CD4-positive, alpha-beta T cell treated with Interleukin-1 beta for 1 hour (primary cell): ENCODE results near the gene MRPL9.

Source experiments
- DNase-seq, 2 donors: peaks; one replicate each; pipeline ENCODE4 v3.0.0-alpha.2; 2020 to 2022

Gene MRPL9

DNA sequence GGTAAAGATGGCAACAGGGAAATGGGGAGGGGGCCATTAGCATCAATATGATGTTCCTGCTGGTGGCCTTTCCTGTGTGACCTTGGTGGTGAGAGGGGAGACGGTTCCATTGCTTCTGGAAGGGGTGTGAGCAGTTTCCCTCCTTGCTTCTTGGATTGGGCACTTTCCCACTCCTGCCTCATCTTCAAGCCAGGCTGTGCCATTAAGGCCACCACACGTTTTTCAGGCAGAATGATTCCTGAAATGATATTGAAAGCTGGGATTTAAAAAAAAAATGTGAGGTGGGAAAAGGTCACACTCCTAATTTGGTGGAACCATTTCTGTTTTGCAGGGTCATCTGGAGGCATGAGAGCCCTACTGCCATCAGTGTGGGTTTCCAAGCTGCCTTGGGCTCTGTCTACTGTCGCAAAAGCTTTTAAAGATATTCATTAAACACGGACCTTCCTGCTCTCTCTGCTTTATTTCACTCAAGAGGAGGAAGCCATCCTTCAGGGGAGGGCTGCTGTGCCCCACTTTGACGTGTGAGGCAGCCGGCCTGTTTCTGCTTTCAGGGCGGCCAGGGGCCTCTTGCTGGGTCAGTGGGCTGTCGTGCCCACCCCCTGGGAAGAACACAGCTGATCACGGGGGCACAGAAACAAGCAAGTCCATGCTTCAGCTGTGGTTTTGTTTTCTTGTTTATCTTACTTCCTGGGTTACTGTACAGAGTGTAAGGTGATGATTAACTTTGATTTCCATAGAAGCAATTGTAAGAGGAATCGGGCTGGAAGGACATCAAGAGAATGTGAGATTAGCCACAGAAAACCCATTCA, 33.9 kb downstream of the MRPL9 start:
- DNase-seq: no peak

DNA sequence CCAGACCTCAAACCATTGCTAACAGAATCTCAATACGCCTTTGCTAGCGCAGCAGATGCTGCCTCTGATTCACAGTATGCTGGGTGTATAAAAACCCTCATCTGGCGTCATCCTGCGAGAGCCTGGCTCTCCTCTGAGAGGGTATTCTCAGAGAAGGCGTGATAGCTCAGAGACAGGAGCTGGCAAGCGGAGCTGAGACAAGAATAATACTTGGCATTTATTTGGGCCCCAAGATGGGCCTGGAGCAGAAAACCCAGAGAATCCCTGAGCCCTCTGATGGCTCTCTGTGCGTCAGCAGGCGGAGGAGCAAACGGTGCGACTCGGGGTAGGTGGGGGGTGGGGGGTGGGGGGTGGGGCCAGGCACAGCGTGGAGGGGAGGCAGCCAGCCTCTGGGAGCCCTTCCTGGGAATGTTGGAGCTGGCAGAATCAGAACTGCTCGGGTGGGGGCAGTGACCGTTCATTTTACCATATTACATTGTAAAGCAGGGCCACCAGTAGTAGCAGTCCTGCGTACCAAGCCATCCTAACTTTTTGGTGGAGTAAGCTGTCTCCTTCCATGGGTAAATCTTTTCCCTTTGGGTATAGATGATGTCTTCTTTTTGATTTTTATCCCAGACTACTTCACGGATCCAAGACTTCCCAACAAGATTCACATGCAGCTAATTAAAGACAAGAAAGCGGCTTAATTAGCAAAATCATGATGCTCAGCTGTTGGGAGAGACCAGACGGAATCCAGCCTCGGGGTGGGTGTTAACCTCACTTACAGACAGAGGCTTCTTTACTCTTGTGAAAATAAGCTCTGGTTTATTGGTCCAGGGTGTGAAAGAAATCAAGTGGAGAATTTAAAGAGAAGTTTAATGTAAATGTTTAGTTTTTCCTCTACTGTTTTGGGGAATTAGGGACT, 34.9 kb downstream of the MRPL9 start:
- no peak for DNase-seq

DNA sequence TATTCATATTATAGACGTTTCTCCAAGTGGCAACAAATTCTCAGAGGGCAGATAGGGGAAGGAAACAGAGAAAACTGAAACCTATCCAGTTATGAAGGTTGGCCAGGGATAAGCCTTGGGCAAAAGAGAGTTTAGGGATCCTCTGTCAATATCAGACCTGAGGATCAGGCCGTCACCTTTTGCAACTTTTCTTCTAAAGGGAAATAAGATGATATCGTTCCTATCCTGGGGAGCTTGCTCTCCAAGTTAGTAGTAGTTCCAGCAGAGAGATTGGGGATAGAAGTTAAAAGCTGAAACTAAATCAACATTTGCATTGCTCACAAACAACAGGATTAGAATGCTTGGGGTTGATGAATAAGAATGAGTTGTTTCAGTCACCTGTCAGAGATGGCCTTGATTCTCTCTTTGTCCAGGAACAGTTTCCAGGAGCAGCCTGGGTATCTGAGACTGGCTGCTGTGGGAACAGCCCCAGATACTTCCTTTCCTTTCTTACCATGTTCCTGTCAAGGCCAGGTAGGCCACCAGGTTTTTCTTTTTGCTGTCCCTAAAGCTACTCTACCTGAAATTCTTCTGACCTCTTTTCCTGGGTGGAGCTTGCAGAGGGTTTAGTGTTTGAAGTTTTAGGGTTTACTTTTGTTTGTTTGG, 39.4 kb downstream of the MRPL9 start:
- DNase-seq: no peak

DNA sequence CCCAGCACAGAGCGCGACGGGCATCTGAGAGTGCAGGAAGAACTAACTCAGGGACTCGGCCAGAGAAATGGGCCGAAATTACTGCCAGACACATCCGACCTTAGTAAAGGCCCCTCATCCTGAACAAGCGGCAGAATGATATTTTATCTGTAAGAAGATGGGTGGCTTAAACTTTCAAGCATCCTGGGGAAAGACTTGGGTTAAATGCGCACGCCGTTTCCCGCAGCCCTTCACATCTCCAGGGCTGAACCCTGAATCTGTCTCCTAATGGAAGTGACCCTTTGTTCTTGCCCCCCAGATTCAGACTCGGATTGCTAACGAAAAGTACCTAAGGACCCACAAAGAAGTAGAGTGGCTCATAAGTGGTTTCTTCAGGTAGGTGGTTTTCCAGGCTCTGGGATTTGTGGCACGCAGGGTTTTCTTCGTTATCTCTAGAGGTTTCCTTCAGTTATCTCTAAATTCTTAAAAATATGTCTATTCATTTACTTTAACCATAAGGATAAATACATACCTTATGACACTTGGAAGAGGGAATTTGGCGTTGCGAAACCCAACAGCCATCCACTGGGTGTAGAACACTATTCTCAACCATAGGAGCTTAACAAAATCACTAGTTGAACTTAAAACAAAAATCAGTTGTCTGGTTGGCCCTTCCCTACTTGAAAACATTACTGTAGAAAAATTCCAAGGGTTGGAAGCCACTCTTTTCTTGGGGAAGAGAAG, 41.3 kb downstream of the MRPL9 start:
- DNase-seq: no peak

DNA sequence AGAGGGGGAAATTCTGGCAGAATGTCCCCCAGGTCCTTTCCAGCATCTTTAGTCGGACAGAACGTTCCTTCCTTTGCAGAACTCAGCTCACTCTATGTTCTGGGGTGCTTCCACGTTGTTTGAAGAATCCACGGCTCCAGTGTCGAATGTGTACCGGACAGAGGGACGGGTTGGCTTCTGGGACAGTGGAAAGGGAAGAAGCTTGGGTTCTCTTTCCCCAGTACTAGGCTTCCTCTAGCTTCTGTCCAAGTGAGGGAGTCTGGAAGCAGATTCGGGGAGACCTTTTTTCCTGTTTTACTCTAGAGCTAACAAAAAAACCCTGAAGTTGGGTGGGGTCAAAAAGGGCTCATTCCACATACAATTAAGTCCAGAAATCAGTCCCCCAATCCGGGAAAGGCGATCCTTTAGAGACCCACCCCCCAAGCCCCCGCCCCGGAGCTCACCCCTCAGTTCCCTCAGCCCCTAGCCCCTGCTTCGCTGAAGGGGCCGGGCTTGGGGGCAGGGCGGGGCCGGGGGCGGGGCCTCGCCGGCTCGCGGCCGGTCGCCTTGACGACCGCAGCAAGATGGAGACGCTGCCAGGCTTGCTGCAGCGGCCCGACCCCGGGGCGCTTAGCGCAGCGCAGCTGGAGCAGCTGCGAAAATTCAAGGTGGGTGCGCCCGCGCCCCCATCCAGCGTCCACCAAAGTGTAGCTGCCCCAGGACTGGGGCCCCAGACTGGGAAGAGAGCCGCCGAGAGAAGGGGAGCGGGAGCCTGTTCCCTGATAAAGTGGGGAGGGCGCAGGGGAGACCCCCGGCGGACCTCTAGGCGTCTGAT, 42.1 kb downstream of the MRPL9 start, which contains the start of gene RIIAD1:
Gene RIIAD1, plus strand, starts transcription at position 549 of the 814 bp plus-strand sequence. Its CDS starts 15 bp downstream, at position 564.
- peak; percentile 54 to 58 for DNase-seq

DNA sequence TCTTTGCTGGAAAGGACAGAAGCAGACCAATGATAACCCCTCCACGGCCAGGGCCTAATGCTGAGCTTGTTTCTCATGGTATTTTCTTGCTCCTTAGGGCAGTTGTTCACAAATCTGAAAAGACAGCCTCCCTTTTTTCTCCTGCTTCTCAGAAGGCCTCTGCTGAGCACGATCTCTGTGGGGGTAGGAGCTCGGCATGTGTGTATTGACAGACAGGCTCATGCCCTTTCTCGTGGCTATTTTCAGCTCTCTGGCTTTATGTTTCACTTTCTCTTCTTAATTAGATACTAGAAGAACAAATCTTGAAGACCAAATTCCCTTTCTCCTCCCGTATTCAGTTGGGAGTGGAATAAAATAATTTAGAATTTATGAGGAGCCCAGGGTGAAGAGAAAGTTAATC, 42.7 kb downstream of the MRPL9 start:
- no peak for DNase-seq

DNA sequence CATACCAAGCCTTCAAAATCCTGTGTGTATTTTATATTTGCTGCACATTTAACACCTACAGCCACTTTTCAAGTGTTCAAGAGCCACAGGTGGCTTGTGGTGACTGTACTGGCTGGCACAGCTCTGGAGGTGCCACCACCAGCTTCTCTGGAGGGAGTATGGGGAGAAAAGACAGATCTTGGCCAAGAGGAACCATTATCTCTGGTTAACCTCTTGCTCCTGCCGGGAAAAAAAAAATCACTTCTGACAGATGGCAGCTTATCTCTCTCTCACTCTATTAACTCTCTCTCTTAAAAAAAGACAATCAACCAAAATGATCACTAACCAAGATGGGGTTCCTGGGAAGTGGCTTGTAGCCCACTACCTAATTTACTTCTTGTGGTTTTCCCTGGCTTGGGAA, 43.2 kb downstream of the MRPL9 start:
- no peak for DNase-seq

DNA sequence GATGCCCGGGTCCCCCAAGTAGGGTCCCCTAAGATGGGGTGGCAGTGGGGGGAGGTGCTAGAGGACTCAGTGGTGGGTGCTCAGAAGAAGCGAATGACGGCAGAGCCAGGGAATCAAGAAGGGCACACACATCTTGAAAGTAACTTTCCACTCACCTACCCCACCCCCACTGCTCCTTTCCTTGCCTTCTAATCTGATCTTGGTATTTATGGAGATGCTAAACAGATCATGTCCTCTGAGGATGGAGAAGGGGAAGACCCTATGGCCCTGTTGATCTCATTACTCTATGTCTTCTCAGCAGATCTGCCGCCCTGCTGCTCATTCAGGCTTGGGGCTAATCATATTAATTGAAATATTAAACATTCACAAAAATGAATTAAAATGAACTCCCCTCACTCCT, 44.6 kb downstream of the MRPL9 start:
- no peak for DNase-seq

DNA sequence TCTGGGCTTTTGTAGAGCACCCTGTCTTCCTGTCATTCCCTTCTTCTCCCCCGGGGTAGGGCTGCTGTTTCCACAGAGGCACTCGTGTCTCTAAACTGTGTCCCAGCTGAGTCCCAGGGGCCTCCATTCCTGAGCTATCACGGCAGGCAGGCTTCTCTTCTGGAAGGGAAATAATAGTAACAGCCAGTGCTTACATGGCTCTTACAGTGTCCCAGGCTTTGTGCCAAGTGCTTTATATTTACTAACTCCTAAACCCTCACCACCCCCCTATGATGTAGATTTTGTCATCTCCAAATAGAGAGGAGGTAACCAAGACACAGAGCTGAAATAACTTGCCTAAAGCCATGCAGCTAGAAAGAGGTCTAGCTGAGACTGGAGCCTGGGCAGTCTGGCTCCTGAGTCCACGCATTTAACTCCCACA, 45.3 kb downstream of the MRPL9 start:
- no peak for DNase-seq

DNA sequence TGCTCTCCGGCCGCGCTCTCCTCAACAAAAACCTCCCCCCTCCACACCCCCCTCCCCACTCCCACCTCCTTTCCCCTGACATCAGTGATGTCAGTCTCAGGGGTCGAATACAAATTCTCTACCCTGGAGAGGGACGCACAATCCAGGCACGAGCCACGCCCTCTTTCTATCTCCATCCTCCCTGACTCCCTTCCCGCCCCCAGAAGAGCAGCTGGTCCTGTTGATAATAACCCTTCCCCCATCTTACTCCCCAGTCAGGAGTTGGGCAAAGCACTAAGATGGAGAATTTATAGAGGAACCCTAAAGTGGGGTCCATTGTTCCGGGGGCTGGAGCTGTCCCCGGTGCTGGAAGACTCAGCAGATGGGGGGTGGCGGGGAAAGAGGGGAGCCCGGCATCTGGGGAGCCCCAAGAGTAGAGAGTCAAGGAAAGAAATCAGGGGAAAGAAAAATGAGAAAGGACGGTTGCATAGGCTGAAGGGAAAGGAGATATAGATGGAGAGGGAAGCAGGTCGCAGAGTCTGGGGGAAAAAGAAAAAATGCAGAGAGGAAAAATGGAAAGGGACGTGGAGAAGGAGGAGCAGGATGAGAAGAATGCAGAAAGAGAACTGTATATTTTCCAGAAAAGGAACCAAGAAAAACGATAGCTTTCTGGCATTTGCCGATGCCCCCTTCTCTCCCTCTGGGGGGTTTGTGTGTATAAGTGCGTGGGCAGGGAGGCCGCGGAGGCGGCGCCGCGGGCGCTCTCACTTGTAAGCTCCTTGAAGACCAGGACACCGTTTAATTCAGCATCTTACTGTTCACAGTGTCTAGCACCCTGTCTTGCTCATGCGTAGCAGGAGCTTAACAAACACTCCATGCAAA, 46.3 kb downstream of the MRPL9 start, which contains the start of gene CELF3:
Gene CELF3, minus strand, starts transcription at position 33 of the 861 bp plus-strand sequence. CDS start 783 bp downstream, outside the sequence.
- peak; percentile 6 to 25 for DNase-seq

DNA sequence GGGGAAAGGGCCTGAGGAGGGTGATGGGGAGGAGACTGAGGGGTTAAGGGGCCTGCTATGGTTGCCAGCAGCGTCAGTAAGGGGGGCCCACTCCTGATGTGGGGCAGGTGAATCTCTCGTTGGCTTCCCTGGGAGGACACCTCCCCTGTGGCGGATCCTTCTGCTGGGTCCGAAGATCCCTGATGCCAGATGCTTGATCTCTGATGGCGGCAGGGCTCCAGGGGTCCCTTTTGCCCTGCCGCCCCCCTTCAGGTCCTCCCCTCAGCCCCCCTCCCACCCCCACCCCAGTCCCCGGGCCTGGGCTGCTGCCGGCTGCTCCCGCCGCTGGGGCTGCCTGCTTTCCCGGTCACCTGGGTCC, 46.9 kb downstream of the MRPL9 start:
- DNase-seq: no peak

DNA sequence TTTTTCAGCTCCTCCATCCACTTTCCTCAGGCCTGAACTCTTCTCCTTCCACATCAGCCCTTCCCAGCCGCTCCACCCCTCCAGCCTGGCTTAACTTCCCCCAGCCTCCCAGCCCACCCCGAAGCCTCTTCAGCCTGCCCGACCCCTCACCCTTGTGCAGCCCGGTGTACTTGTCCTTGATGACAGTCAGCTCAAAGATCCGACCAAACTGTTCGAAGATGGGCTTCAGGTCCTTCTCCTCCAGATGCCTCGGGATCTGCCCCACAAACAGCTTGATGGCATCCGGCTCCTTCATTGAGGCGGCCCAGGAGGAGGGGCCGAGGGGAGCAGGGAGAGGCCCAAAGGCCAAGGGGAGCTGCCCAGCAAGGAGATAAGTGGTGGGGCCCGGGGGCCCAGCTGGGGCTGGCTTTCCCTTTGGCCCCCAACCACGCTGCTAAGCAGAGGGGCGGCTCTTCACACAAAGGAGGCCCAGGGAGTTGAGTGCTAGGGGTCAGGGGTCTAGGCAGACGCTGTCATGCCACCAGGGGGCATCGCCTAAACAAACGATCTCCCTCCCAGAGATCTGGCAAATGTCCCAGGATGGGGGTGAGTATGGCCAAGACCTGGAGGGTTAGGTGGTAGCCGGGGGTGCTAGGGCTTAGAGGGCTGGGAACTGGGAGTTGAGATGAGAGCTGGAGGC, 47.4 kb downstream of the MRPL9 start:
- DNase-seq: no peak

DNA sequence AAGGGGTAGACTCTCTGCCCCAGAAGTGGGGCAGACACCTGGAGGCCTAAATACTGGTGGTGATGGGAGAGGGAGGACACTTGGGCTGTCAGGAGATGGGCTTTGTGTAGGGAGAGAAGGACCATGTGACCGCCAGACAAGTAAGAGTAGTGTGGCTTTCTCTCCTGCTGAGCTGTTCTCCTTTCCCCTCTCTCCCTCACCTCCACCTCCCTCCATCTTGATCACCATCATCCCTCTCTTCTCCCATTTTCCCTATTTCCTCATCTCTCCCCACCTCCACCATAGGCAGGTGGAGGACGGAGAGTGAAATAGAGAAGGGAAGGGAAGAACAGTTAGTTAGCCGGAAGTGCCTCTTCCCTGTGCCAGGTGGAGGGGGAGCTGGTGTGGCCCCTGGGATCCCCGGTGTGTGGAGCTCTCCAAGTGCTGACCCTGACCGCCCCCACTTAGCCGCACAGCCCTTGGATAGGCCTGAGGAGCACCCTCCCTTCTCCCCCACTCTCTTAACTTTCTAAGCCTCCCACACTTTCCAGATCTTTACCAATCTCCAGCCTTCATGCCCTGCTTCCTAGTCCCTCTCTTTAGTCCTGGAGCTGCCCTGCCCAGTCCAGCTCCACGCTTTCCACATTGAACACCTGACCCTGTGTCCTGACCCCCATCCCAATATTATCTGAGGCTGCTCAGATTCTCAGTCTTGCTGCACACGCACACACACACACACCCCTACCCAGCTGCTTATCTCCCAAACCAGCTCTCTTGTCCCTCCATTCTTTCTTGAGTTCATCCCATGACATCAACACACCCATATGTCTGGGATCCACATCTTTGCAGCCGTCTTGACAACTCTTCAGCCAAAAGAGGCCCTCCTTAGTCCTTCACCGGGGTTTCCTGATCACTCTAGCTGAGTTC, 48.2 kb downstream of the MRPL9 start:
- DNase-seq: no peak

DNA sequence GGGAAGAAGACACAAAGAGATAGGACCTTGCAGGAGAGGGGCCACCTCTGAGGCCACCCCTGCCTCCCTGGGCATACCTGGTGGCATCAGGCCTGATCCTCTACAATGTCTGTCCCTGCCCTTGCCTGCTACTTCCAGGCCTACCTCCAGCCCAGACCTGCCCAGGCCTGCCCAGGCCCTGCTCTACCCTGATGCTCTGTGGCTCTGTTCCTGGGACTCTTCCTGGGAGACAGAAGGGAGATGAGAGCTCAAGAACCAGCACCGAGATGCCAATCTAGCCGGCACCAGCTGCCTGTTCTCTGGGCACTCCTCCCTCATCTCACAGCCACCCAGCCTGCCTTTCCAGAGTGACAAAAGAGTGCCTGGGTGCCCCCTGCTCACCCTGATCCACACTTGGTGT, 49.4 kb downstream of the MRPL9 start:
- no peak for DNase-seq

DNA sequence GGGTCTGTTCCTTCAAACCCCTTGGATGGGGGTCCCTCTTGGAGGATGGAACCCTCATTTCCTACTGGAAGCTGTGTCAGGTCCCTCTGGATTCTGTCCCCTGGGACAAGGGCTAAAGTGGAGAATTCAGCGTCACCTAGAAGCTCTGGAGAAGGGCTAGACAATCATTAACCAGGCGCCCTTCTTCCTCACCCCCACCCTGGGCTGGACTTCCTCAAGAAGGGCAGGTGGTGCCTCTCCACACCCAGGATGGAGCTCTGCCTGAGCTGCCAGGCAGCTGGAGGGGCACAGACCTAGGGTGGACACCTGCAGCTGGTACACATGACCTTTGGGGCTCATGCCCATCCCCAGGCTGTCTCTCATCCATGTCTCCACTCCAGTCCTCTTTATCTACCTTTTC, 50.3 kb downstream of the MRPL9 start:
- no peak for DNase-seq

DNA sequence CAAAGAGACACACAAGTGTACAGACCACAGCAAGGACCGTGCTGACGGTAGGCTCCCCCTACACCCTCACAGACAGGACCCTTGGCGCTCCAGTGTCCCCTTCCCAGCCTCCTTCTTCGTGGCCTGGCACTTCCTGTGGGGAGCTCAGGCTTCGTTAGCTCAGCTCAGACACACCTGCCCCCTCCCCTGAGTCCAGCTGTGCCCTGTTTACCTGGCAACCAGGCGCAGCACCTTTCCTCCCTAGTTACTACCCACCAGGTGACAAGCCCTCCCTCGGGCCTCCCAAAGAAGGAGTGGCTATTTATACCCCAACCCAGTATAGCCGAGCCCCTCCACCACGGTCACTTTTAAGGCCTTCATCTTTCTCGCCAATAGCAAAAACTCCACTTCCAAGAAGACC, 51.3 kb downstream of the MRPL9 start:
- DNase-seq: no peak

DNA sequence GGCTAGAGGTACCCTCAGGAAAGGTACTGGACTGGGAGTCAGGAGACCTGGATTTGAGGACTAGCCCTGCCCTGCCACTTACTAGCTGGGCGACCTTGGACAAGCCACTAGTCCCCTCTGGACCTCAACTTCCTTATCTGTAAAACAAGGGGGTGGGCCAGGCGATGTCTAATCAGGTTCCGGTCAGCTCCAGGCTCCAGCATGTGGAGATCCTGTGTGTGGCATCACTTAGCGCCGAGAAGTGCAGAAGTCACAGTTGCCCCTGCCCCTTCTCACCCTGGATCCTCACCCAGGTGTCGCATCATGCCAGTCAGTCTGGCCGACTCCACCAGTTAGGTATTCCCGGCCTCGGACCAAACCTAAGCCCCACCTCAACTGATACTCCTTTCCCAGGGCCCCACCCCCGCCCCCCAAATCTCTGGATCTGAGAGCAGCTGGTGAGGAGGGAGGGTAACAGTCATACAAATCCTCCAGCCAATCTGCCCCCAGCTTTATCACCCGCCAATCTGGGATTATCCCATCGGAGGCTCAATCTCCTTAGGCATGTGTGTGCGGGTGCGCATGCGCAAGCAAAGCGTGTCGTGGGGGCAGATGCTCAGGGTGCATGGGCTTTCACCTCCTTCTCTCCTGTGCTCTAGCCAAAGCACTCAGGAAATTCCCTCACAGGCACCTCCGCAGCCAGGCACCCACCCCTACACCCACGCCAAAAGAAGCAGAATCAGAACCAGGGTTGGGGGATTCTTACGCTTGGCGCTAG, 52.1 kb downstream of the MRPL9 start:
- no peak for DNase-seq

DNA sequence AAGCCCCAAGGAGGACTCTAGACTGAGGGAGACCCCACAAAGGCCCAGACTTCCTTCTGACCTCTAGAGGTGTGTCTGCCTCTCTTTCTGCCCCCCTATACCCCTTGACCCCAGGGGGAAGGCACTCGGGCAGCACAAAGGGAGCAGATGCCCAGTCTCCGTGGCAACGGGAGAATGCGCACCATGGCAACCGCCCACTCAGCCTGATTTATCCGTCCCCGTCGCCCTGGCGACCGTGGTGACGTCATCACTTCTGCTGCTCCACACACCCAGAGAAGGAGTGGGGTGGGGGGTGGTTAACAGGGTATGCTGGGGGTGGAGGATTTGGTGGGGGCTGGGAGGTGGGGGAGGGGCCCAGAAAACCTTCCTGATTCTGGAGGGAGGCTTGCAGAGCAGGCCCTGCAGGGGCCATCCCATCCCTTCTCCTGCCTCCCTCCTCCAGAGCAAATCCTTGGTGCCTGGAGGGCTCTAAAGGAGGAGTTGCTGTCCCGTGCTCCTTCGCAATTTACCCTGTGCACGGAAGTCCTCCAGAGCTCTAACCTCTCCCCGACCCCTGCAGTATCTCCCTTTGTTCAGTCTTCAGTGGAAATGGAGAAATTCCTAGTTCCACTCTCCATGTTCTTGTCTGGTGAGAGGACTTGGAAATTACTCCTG, 53.0 kb downstream of the MRPL9 start:
- DNase-seq: peak; percentile 12 to 29
